PC-3 (cell line): ENCODE data around the gene COLGALT1.

ENCODE experiments used
- CTCF ChIP-seq: fragments of 300-600 bp; sonication (generic); conservative IDR thresholded peaks from 2 replicates; pipeline ENCODE4 v1.5.1; 2017; ENCODE audit warnings: antibody characterized with exemption, low read depth, mild to moderate bottlenecking, low read length
- EZH2 ChIP-seq: fragments of 300-600 bp; sonication (generic); IDR thresholded peaks from one replicate; pipeline ENCODE4 v1.6.1; 2017; ENCODE audit warnings: antibody characterized with exemption, mild to moderate bottlenecking, low read length; ENCODE audit not compliant: unreplicated experiment

GRCh38 chr19:17626456-17627015 lies 71.1 kb downstream of the COLGALT1 start:
- TF ChIP-seq EZH2 (no peak), CTCF (no peak)
